Vagina (tissue), 2 donors: ENCODE results near the gene PPP4R3A.

Experiments used
- CTCF ChIP-seq, 3 experiments: fragments of 450-650 bp in 2 of 3; fragments of 200-600 bp in 1 of 3; sonication (generic) in 1 of 3; IDR thresholded peaks; one replicate each; pipeline ENCODE4 v1.5.1; 2017 to 2019; ENCODE audit warnings: antibody characterized with exemption in 3 of 3, mild to moderate bottlenecking in 2 of 3, moderate library complexity in 2 of 3
- POLR2A ChIP-seq, 2 donors: fragments of 450-650 bp; IDR thresholded peaks; one replicate each; pipeline ENCODE4 v1.6.1; 2017; ENCODE audit warnings: antibody characterized with exemption in 2 of 2, mild to moderate bottlenecking in 2 of 2, moderate library complexity in 2 of 2
- POLR2AphosphoS5 ChIP-seq, 2 donors: sonication (generic); formaldehyde crosslinking; IDR thresholded peaks; one replicate each; pipeline ENCODE4 v1.9.0; 2017; ENCODE audit warnings: antibody characterized with exemption in 2 of 2, mild to moderate bottlenecking in 2 of 2, low read depth in 1 of 2; ENCODE audit not compliant: insufficient read depth in 1 of 2

GRCh38 chr14:91484744-91485143 is 25.4 kb downstream of the PPP4R3A start:
- TF ChIP-seq CTCF (IDR thresholded peaks at IDR 0.05) (no peak), POLR2AphosphoS5 (IDR thresholded peaks at IDR 0.05; ENCODE audit: insufficient read depth in 1 of 2, low read depth in 1 of 2) (no peak), POLR2A (IDR thresholded peaks at IDR 0.05) (no peak)
